ENCODE data around the gene ADCY10.
"Not testable (repeated sequence)": the region's sequence is repeated elsewhere in the genome, so short reads cannot be mapped to it uniquely, and the experiment has no call there.

The ADCY10 gene

DNA sequence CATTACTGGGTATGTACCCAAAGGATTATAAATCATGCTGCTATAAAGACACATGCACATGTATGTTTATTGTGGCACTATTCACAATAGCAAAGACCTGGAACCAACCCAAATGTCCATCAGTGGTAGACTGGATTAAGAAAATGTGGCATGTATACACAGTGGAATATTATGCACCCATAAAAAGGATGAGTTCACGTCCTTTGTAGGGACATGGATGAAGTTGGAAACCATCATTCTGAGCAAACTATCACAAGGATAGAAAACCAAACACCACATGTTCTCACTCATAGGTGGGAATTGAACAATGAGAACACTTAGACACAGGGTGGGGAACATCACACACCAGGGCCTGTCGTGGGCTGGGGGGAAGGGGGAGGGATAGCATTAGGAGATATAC, 26.7 kb downstream of the ADCY10 start:
- DNase-seq (ENCODE audit: low read depth, low spot score) = not testable (repeated sequence)

DNA sequence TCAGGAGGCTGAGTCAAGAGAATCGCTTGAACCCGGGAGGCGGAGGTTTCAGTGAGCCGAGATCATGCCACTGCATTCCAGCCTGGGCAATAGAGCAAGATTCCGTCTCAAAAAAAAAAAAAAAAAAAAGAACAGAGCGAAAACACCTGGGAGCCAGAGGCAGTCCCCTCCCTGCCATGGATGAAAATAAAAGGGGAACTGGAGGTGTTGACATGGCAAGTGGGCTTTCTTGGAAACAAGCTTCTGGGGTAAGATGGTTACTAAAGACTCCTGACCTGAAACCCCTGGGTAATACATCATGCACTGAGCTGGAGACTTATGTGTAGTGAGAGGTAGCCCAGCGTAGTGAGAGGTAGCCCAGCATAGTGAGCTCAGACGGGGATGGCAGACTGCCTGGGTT, 31.6 kb downstream of the ADCY10 start:
- no peak for DNase-seq (ENCODE audit: low read depth, low spot score)

DNA sequence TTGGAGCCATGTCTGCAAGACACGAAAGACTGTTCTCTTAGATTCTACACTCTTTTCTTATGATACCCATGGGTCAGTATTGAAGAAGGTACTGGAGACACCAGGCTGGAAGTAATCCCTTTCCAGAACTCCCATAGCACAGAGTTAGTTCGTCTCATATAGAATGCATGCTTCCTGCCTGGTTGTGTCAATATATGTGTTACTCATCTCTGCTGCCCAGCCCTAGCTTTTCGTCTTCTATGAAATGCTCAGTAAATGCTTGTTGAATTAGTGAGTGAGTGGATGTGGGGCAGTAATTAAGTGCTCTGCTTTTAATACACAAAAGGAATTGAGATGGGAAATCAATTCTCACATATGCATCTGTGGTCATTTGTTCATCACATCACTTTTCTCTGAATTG, 32.1 kb downstream of the ADCY10 start:
- DNase-seq (ENCODE audit: low read depth, low spot score) = no peak

DNA sequence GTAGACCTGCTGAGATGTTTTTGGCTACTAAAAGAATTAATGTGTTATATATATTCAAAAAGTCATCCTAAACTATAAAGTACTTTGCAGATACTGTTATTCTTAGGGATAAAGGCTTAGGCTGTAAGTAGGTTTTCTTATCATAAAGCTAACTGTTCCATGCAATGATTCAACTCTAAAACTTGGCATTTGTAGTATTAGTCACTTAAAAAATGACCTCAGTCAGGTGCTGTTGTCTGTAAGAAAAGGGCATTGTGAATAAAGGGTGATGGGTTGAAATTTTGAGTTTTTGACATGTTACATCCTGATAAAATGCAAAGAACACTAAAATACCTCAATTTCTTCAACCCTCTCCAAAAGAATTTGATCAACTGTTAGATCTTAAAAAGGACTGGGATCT, 32.9 kb downstream of the ADCY10 start:
- DNase-seq (ENCODE audit: low read depth, low spot score) = no peak

DNA sequence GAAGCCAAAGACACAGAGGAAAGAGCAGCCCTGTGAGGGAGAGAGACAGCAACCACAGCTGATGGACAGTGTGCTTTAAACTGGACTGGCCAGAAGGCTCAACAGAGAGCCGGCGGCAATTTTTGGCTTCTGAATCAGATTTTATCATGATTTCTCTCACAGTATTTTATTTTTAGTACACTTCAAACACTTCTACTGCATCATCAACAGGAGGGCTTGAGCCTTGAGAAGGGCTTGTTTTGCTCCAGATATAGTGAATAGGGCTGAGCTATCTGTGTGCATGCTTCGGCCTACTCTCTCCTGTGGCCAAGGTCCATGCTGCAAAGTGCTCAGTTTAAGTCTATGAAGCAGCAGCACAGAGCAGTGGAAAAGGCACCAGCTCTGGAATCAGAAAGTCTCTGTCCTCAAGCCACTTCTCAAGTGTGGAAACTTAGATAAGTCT, 33.3 kb downstream of the ADCY10 start:
- DNase-seq (ENCODE audit: low read depth, low spot score) = no peak

DNA sequence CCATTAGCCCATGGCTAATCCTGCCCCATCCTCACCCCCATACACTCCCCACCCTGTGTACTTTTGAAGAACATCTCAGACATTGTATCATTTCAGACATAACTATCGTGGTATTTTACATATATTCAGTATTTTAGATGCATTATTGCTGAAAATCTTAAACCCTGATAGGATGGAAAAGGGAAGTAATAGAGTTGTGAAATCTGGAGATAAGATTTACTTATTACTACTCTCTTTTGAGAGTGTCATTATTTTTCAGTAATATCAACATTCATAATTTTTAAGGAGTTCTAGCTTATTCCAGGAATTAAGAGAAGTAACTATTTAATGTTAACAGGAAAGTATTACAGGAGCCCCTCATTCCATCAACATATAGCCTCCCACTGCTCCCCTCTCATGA, 34.4 kb downstream of the ADCY10 start:
- DNase-seq (ENCODE audit: low read depth, low spot score) = no peak

DNA sequence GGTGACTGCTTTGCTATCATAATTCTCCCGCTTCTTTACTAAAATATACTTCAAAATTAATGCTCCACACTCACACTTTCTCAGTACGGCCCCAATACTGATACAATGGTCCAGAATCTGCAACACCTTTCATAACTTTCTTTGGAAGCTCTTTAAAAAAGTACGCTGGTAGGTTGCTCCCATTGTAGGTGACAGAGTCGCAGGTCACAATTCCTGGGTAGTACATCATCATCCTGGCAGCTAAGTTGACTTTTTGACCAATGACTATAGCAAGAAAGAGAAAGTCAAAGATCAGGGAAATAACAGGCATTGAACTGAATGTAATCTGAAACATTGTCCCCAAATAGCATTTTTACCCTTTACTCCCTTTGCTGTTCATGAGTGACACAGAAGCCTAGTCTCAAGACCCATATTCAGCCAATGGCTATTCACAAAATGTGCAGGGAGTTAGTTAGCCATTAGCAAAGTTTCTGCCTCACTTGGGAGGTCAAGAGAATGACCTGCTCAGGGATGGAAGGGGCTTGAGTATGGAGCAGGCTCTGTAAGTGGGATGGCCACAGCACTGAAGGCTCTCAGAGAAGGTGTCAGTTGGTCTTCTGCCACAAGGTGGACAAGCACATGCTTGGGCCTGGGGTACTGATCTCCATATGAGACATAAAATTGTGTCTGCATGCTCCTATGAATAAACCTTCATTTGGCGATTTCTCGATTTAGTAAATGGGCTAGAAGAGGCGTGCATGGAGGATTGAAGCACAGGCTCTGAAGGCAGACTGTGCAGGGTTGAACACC, 35.4 kb downstream of the ADCY10 start:
- no peak for DNase-seq (ENCODE audit: low read depth, low spot score)

DNA sequence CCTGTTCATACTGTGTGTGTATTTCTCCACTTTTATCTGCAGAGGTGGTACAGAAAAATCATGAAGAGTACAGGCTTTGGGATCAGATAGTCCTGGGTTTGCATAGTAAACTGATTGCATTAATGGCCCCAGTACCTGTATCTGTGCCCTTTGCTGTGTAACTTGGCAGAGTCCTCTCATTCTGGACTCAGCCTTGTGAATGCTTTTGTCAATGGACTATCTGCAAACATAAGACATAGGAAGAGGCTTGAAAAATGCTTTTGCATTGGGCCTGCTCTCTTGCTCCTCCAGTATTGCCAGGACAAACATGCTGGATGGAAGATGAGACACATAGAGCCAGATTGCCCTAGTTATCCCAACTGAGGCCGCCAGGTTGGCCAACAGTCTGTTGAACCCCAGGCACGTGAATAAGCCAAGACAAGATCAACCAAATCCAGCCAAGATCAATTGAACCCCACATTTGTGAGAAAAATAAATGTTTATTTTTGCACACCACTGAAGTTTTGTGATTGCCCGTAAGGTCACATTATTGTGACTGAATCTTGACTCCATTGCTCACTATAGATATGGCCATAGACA, 37.2 kb downstream of the ADCY10 start:
- DNase-seq (ENCODE audit: low read depth, low spot score) = no peak

DNA sequence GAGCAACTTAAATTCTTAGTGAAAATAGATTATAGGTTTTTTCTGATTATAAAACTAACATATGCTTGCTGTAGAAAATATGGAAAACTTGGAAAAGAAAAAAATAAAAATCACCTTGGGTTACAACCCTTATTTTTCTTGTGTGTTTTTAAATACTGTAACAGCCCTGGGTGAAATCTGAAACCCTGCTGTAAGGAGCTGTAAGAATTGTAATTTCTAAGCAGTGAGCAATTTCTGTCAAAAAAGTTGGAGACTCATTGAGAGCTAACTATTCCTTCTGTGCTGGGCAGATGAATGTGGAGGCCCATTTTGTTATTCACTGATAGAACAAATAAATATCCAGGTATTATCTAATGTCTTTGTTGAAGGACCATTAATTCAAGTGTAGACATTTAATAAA, 42.6 kb downstream of the ADCY10 start:
- DNase-seq (ENCODE audit: low read depth, low spot score) = no peak

DNA sequence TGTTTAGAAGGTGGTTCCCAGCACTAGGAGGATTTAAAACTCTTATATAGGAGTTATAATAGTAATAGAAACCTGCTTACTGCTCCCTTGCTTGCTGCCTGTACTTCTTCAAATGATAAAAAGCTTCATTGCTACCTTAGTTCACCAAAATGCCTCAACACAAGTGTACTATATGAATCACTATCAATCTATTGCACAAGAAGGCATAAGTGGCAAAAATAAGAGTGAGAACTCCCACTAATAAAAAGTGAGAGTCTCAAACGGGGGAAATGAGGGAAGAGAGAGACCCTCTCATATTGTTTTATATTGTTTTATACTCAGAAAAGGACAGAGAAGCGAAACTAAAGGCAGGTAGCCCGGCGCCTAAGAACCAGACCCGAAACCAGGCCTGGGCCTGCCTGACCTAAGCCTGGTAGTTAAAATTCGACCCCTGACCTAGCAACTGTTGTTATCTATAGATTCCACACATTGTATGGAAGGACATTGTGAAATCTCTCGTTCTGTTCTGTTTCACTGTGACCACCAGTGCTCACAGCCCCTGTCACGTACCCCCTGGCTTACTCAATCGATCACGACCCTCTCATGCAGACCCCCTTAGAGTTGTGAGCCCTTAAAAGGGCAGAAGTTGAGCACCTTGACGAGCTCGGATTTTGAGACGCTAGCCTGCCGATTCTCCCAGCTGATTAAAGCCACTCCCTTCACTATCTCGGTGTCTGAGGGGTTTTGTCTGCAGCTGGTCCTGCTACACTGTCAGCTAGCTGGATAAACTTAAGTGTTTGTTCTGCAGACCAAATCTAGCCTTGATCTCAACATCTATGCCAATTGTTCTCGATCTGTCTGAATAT, 44.6 kb downstream of the ADCY10 start:
- not testable (repeated sequence) for DNase-seq (ENCODE audit: low read depth, low spot score)

DNA sequence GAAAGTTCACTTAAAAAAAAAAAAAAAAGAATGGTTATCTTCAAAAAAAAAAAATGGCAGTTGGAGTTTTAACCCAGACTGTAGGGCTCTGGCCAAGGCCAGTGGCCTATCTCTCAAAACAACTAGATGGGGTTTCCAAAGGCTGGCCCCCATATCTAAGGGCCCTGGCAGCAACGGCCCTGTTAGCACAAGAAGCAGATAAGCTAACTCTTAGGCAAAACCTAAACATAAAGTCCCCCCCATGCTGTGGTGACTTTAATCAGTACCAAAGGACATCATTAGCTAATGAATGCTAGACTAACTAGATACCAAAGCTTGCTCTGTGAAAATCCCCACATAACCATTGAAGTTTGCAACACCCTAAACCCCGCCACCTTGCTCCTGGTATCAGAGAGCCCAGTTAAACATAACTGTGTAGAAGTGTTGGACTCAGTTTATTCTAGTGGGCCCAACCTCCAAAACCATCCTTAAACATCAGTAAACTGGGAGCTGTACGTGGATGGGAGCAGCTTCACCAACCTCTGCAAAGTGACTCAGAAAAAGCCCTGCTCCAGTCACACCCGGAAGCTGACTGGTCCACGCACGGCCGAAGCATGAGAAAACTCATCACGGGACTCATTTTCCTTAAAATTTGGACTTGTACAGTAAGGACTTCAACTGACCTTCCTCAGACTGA, 47.1 kb downstream of the ADCY10 start:
- DNase-seq (ENCODE audit: low read depth, low spot score) = not testable (repeated sequence)

DNA sequence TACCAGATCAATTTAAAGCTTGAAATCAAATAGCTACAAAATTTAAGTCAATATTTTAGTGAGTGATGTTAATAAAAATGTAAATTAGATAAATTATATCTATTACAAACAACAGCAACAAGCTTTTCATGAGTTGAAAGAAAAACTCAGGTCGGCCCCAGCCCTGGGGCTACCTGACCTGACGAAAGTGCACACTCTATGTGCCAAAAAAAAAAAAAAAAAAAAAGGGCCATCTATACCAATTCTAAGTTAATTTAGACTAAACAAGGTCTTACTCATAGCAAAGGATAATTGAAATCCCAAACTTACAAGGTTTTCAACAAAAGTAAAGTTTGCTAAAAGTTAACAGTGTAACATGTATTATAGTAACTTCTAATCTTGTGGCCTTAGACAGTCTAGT, 47.6 kb downstream of the ADCY10 start:
- not testable (repeated sequence) for DNase-seq (ENCODE audit: low read depth, low spot score)

DNA sequence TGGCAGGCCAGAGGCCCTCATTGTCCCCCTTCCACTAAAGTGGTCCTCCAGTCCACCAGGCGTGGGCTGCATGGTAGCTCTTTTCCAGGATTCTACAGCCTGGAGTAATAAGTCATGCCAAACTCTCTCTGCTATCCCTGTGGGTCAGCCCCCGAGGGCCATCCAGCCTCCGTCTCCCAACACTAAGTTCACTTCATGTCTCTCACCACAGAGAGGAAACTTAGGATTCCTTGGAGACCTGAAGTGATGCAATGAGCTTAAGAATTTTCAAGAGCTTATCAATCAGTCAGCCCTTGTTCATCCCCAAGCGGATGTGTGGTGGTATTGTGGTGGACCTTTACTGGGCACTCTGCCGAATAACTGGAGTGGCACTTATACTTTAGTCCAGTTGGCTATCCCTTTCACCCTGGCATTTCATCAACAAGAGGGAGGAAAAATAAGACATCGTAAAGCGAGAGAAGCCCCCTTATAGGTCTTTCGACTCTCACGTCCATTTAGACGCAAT, 48.1 kb downstream of the ADCY10 start:
- not testable (repeated sequence) for DNase-seq (ENCODE audit: low read depth, low spot score)

DNA sequence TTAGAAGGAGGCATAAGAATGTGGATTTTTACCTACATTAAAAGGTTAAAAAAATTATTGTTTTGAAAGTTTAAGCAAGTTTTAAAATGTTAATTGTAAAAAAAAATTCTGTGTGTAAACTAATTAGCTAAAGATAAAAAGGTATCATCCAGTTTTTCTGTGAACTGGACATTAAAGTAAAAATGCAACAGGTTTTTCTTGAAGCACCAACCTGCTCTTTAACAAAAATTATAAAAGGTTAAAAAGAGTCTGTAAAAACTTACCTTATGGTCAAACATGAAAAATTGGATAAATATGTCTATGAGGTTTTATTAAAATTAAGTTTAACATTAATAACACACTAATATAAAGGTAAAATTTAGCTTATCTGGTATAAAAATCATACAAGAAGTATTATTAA, 48.7 kb downstream of the ADCY10 start:
- DNase-seq (ENCODE audit: low read depth, low spot score) = not testable (repeated sequence)

DNA sequence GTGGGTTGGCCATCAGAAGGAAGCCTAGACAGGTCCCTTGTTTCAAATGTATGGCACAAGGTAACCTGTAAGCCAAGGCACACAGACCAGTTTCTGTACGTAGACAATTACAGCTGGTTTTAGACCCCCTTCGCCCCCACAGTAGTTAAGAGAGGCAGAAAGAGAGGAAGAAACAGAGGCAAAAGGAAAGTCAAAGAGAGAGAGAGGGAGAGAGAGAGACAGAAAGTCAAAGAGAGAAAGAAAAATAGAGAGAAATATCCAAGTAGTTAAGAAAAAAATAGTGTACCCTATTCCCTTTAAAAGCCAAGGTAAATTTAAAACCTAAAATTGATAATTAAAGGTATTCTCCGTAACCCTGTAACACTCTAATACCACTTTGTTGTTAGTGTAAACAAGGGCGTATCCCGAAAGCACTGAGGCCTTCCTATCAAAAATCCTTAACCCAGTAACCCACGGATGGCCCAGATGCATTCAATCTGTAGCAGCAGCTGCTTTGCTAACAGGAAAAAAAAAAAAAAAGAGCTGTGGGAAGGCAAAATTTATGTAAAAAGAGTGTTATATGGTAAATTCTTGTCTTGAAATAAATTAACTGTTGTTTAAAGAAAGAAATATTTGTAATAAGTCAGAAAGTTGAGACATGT, 49.4 kb downstream of the ADCY10 start:
- DNase-seq (ENCODE audit: low read depth, low spot score) = no peak

DNA sequence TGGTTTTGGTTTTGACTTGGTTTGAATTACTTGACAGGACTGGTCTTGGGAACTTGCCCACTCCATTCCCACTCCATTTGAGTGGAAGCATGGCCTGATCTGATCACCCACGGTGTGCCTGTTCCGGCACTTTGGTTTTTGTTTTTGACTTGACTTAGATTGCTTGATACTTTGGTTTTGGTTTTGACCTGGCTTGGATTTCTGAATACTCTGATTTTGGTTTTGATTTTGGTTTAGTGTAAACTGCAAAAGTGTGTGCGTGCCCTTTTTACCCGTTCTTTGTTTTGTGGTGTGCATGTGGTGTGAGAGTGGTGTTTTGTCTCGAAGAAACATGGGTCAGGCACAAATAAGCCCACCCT, 50.0 kb downstream of the ADCY10 start:
- DNase-seq (ENCODE audit: low read depth, low spot score) = no peak

DNA sequence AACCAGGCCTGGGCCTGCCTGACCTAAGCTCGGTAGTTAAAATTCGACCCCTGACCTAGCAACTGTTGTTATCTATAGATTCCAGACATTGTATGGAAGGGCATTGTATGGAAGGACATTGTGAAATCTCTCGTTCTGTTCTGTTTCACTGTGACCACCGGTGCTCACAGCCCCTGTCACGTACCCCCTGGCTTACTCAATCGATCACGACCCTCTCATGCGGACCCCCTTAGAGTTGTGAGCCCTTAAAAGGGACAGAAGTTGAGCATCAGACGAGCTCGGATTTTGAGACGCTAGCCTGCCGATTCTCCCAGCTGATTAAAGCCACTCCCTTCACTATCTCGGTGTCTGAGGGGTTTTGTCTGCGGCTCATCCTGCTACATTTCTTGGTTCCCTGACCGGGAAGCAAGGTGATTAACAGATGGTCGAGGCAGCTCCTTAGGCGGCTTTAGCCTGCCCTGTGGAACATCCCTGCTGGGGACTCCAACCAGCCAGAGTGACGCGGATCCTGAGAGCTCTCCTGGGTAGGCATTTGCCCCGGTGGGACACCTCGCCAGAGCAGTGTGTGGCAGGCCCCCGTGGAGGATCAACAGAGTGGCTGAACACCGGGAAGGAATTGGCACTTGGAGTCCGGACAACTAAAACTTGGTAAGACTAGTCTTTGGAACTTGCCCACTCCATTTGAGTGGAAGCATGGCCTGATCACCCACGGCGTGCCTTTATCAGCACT, 50.6 kb downstream of the ADCY10 start:
- not testable (repeated sequence) for DNase-seq (ENCODE audit: low read depth, low spot score)

DNA sequence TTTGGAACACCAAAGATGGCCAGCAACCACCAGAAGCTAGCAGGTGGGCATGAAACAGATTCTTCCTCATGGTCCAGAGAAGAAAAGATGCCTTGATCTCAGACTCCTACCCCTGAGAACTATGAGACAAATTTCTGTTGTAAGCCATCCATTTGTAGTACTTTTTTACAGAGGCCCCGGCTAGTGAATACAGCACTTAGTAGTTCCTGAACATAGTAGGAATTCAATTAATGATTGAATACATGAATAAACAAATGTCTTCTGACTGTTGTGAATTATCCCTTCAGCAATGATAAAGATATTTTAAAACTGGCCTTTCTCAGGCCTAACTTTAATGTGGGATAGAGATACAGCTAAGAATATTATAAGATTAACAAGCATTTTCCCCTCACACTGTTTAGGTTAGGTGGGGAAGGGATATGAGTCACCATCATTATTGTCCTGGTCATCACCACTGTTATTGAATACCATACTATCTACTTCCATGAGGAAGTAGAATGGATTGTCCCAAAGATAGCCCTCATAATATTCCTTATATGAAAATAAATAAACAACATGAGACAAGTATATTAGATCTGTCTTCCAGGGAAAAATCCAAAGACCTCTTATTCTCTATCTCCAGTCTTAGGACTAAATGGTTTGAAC, 51.4 kb downstream of the ADCY10 start:
- DNase-seq (ENCODE audit: low read depth, low spot score) = no peak

DNA sequence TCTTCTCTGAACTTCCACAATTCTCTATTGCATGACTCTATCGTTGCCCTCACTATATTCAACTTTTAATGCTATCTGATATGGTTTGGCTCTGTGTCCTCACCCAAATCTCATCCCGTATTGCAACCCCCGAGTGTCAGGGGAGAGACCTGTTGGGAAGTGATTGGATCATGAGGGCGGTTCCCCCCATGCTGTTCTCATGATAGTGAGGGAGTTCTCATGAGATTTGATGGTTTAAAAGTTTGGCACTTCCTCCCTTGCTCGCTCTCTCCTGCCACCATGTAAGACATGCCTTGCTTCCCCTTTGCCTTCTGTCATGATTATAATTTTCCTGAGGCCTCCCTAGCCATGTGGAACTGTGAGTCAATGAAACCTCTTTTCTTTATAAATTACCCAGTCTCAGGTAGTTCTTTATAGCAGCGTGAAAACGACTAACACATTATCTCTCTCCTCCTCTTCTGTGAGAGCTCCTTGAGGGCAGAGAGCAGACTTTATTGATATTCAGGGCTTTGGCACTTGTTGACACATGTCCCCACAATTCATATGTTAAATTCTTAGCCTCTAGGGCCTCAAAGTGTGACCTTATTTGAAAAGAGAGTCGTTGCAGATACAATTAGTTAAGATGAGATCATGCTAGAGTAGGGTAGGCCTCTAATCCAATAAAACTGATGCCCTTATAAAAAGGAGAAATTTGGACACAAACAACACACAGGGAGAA, 52.1 kb downstream of the ADCY10 start:
- DNase-seq (ENCODE audit: low read depth, low spot score) = no peak
